Calu3 (cell line): ENCODE measurements around the gene THEMIS. TPM values are rescaled to one million over a fixed set of nuclear protein-coding genes. Genes with fewer than 3 reads are reported as not detected.

Experiments used
- BruUV-seq: library from RNA; stranded (reverse); fragments of 400-500 nt; replicated peaks from 2 replicates; lab custom pipeline; 2021; lab: Mats Ljungman, UMichigan
- CTCF ChIA-PET: fragments of 300-600 bp; sonication (Branson Sonifier 250); formaldehyde crosslinking; loops from one replicate; lab custom pipeline; 2022; ENCODE audit warnings: antibody characterized with exemption; lab: Charles Lee
- DNase-seq: peaks from one replicate; pipeline ENCODE4 v3.0.0; 2022
- H3K27ac Mint-ChIP-seq: one replicate; pipeline ENCODE4 v1.8.0; 2022; ENCODE audit warnings: mixed read lengths; ENCODE audit not compliant: unreplicated experiment
- H3K27me3 Mint-ChIP-seq: one replicate; pipeline ENCODE4 v1.8.0; 2022; ENCODE audit warnings: mixed read lengths; ENCODE audit not compliant: unreplicated experiment
- H3K36me3 Mint-ChIP-seq: one replicate; pipeline ENCODE4 v1.8.0; 2022; ENCODE audit warnings: mild to moderate bottlenecking, moderate library complexity, mixed read lengths; ENCODE audit not compliant: insufficient read depth, unreplicated experiment
- H3K4me1 Mint-ChIP-seq: one replicate; pipeline ENCODE4 v1.8.0; 2022; ENCODE audit warnings: mild to moderate bottlenecking, low read depth, mixed read lengths; ENCODE audit not compliant: unreplicated experiment
- H3K4me3 Mint-ChIP-seq: one replicate; pipeline ENCODE4 v1.8.0; 2022; ENCODE audit warnings: mild to moderate bottlenecking, low read depth, moderate library complexity, mixed read lengths; ENCODE audit not compliant: unreplicated experiment
- H3K9me3 Mint-ChIP-seq: one replicate; pipeline ENCODE4 v1.8.0; 2022; ENCODE audit warnings: low read depth, mixed read lengths; ENCODE audit not compliant: unreplicated experiment
- intact Hi-C: fragments of 100-400 bp; cut with micrococcal nuclease; formaldehyde crosslinking; loops from one replicate; pipeline ENCODE4 v1.10.0; 2022; ENCODE audit not compliant: unreplicated experiment
- total RNA-seq: library from RNA; stranded (reverse); gene quantifications from 2 replicates; pipeline ENCODE4 v1.2.3, GENCODE V29; 2022
- TF ChIP-seq, protein P1 (sequence below): fragments of 200-600 bp; IDR thresholded peaks from one replicate; pipeline ENCODE4 v1.8.0; 2022; ENCODE audit warnings: antibody characterized with exemption; ENCODE audit not compliant: unreplicated experiment

THEMIS gene
- total RNA-seq, 1 experiment from 2014 or later, result not detected

DNA sequence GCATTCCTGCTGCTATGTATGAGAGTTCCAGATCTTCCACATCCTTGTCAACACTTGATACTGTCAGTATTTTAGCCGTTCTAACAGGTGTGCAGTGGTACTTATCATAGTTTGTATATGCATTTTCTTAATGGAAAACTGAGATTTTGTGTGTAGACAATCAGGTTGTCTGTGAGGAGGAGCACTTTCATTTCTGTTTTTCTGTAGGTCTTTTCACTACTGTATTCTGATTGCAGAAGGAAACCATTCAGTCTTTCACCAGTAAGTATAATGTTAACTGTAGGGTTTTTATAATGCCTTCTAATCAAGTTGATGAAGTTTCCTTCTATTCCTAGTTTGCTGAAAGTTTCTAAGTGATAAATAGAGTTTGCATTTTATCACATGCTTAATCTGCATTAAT is 216.4 kb downstream of the THEMIS start:
- TF ChIP-seq, protein P1, sequence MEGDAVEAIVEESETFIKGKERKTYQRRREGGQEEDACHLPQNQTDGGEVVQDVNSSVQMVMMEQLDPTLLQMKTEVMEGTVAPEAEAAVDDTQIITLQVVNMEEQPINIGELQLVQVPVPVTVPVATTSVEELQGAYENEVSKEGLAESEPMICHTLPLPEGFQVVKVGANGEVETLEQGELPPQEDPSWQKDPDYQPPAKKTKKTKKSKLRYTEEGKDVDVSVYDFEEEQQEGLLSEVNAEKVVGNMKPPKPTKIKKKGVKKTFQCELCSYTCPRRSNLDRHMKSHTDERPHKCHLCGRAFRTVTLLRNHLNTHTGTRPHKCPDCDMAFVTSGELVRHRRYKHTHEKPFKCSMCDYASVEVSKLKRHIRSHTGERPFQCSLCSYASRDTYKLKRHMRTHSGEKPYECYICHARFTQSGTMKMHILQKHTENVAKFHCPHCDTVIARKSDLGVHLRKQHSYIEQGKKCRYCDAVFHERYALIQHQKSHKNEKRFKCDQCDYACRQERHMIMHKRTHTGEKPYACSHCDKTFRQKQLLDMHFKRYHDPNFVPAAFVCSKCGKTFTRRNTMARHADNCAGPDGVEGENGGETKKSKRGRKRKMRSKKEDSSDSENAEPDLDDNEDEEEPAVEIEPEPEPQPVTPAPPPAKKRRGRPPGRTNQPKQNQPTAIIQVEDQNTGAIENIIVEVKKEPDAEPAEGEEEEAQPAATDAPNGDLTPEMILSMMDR, result no peak
- H3K36me3 Mint-ChIP-seq, result no peaks in the 10 kb centered on the region
- BruUV-seq, result no TSS peak
- H3K27ac Mint-ChIP-seq, result no peak overlapping the region
- intact Hi-C loops, result no loop called here
- no peak overlapping the region for H3K4me3 Mint-ChIP-seq
- no peak for DNase-seq
- H3K9me3 Mint-ChIP-seq, result no peaks in the 10 kb centered on the region
- H3K27me3 Mint-ChIP-seq, result peaks cover 49% of the 10 kb centered on the region
- no peaks in the 10 kb centered on the region for H3K4me1 Mint-ChIP-seq
- CTCF ChIA-PET, result no interaction called here
